Measurements from ENCODE around the gene ALKBH7. TPM values are rescaled to one million over a fixed set of nuclear protein-coding genes. Genes with fewer than 3 reads are reported as not detected.

ALKBH7 gene
- polyA plus RNA-seq, 3 donors, result 20.9 to 109 (median 86.0) TPM

DNA sequence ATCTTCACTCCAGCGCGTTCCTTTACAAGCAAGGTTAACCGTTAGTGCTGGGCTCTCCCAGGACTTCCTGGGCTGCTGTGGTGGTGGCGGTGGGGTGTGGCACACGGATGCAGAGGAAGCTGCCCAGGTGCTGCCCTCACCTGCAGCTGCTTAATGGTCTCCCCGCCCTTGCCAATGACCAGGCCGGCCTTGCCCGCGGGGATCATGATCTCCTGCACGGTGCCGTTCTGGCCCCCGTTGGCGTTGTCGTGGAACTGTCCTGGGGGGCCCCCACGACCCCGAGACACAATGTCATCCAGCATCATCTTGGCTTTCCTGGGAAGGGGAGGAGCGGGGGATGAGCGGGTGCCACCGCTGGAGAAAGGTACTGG is 46.0 kb downstream of the ALKBH7 start:
- no peak overlapping the region for H3K9ac ChIP-seq (ENCODE audit: insufficient read depth, low read length, poor library complexity, severe bottlenecking)
- H3K27me3 ChIP-seq (ENCODE audit: control insufficient read depth in 2 of 2, insufficient read depth in 2 of 2, low read length in 2 of 2), result no peaks in the 10 kb centered on the region
- H3K79me2 ChIP-seq (ENCODE audit: insufficient read depth, low read length), result peaks cover 54% of the 10 kb centered on the region
- intact Hi-C loops (cut with micrococcal nuclease), result no loop called here
- Mint-ChIP-seq H3K36me3 (peaks cover 76 to 88% of the 10 kb centered on the region in 2 donors), H3K9me3 (peaks cover 0 to 3% (median 0%) of the 10 kb centered on the region in 7 donors), H3K27me3 (ENCODE audit: low read depth in 3 of 3) (peaks cover 0 to 1% (median 0%) of the 10 kb centered on the region in 3 donors), H3K4me3 (no peak overlapping the region), H3K4me1 (peaks cover 20% of the 10 kb centered on the region), H3K27ac (no peak overlapping the region)
- H3K4me1 ChIP-seq (ENCODE audit: control insufficient read depth in 1 of 2, insufficient read depth in 2 of 2, low read length in 2 of 2), result peaks cover 11 to 14% of the 10 kb centered on the region in 2 donors
- H3K4me3 ChIP-seq (replicated peaks in 1 of 3; ENCODE audit: low read depth in 2 of 3, low read length in 3 of 3), result no peak overlapping the region
- 97% methylated on average over 19 of the region's 19 CpGs for WGBS (ENCODE audit: insufficient coverage)
- no peaks in the 10 kb centered on the region for H3K9me3 ChIP-seq (replicated peaks in 1 of 2; ENCODE audit: control insufficient read depth in 1 of 2, insufficient read depth in 1 of 2, low read length in 2 of 2)
- H3K36me3 ChIP-seq (replicated peaks in 1 of 2; ENCODE audit: control insufficient read depth in 1 of 2, insufficient read depth in 2 of 2, low read length in 2 of 2), result peaks cover 82 to 87% of the 10 kb centered on the region in 2 donors
- no peak overlapping the region for H3K4me2 ChIP-seq (replicated peaks; ENCODE audit: extremely low read depth, low read length, poor library complexity, severe bottlenecking)
- peaks cover 58% of the 10 kb centered on the region for H4K20me1 ChIP-seq (ENCODE audit: insufficient read depth, low read length)
- TF ChIP-seq, protein P1, sequence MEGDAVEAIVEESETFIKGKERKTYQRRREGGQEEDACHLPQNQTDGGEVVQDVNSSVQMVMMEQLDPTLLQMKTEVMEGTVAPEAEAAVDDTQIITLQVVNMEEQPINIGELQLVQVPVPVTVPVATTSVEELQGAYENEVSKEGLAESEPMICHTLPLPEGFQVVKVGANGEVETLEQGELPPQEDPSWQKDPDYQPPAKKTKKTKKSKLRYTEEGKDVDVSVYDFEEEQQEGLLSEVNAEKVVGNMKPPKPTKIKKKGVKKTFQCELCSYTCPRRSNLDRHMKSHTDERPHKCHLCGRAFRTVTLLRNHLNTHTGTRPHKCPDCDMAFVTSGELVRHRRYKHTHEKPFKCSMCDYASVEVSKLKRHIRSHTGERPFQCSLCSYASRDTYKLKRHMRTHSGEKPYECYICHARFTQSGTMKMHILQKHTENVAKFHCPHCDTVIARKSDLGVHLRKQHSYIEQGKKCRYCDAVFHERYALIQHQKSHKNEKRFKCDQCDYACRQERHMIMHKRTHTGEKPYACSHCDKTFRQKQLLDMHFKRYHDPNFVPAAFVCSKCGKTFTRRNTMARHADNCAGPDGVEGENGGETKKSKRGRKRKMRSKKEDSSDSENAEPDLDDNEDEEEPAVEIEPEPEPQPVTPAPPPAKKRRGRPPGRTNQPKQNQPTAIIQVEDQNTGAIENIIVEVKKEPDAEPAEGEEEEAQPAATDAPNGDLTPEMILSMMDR (IDR thresholded peaks at IDR 0.05), result no peak
- no peak overlapping the region for H2AFZ ChIP-seq (ENCODE audit: insufficient read depth, low read depth, low read length, poor library complexity, severe bottlenecking)
- no peak for DNase-seq
- no peak overlapping the region for H3K27ac ChIP-seq (ENCODE audit: low read depth in 1 of 2, low read length in 2 of 2)

DNA sequence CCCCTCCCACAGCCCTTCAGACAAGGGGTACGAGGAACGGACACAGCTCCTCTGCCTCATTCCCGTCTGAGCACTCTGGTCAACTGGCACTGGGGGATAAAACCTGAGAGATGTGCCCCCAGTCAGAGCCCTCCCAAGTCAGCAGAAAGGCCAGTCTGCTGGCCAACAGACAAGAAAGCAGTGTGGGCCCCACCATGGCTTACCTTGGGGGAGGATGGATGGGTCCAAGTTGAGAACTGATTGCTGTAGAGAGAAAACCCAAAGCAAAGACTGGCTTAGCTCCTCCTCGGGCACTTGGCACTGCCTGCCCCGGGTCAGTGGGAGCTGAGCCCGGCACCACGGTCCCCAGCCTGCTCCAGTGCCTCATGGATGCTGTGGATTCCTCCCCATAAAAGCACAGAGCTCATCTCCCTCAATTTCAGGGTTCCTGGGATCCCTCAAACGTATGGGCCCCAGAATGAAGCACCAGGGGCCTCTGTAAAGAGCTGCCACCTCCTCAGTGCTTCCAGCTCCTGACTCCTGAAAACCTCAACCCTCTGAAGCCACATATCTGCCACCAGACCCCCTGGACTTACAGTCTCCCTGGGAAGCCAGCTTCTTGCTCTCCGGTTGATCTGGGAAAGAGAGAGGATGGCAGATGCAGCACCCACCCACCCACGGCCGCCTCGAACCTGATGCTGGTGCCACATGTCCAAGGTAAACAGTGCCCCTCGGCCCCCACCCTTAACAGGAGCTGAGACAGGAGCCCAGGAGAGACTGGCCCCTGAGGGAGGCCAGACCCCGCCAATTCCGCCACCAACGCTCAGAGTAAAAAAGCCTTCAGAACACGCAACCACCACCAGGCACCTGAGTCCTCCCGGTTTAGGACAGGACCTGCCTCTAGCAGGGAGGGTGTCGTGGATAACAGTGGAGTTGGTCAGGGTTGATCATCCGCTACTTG is 48.8 kb downstream of the ALKBH7 start:
- Histone ChIP-seq H3K36me3 (replicated peaks in 1 of 2; ENCODE audit: control insufficient read depth in 1 of 2, insufficient read depth in 2 of 2, low read length in 2 of 2) (peaks cover 57 to 62% of the 10 kb centered on the region in 2 donors), H3K27me3 (ENCODE audit: control insufficient read depth in 2 of 2, insufficient read depth in 2 of 2, low read length in 2 of 2) (no peaks in the 10 kb centered on the region), H2AFZ (ENCODE audit: insufficient read depth, low read depth, low read length, poor library complexity, severe bottlenecking) (no peak overlapping the region), H3K9ac (ENCODE audit: insufficient read depth, low read length, poor library complexity, severe bottlenecking) (no peak overlapping the region), H3K9me3 (replicated peaks in 1 of 2; ENCODE audit: control insufficient read depth in 1 of 2, insufficient read depth in 1 of 2, low read length in 2 of 2) (no peaks in the 10 kb centered on the region), H3K4me2 (replicated peaks; ENCODE audit: extremely low read depth, low read length, poor library complexity, severe bottlenecking) (no peak overlapping the region), H4K20me1 (ENCODE audit: insufficient read depth, low read length) (peaks cover 63% of the 10 kb centered on the region), H3K27ac (ENCODE audit: low read depth in 1 of 2, low read length in 2 of 2) (peak overlapping the region in 1 of 2 donors; percentile 51), H3K4me3 (replicated peaks in 1 of 3; ENCODE audit: low read depth in 2 of 3, low read length in 3 of 3) (no peak overlapping the region), H3K79me2 (ENCODE audit: insufficient read depth, low read length) (peaks cover 62% of the 10 kb centered on the region), H3K4me1 (ENCODE audit: control insufficient read depth in 1 of 2, insufficient read depth in 2 of 2, low read length in 2 of 2) (peaks cover 23 to 30% of the 10 kb centered on the region in 2 donors)
- Mint-ChIP-seq H3K27me3 (ENCODE audit: low read depth in 3 of 3) (no peaks in the 10 kb centered on the region), H3K36me3 (peaks cover 52 to 60% of the 10 kb centered on the region in 2 donors), H3K27ac (peak overlapping the region in 4 of 7 donors; percentile 23 to 70 (median 48)), H3K9me3 (peaks cover 0 to 6% (median 3%) of the 10 kb centered on the region in 7 donors), H3K4me3 (no peak overlapping the region), H3K4me1 (peaks cover 32% of the 10 kb centered on the region)
- WGBS (ENCODE audit: insufficient coverage), result 100% methylated on average over 11 of the region's 20 CpGs
- DNase-seq, result no peak
- TF ChIP-seq, protein P1 (IDR thresholded peaks at IDR 0.05), result no peak
- intact Hi-C loops (cut with micrococcal nuclease), result loop anchor here (10.0 kb wide), 2 partner anchors 47 to 517 kb away; partner anchors contain the start of genes ALKBH7 (in 1 of the 2), NDUFA11 (in 1 of the 2), PSPN (in 1 of the 2) and VMAC (in 1 of the 2)

Measured in CD14-positive monocyte (primary cell).